ENCODE measurements around the gene ALG1L2. TPM values are rescaled to one million over a fixed set of nuclear protein-coding genes. Genes with fewer than 3 reads are reported as not detected.
"Not testable (repeated sequence)": the region's sequence is repeated elsewhere in the genome, so short reads cannot be mapped to it uniquely, and the experiment has no call there.

The ALG1L2 gene
- total RNA-seq, 1 donor from 2014 or later, result not detected

DNA sequence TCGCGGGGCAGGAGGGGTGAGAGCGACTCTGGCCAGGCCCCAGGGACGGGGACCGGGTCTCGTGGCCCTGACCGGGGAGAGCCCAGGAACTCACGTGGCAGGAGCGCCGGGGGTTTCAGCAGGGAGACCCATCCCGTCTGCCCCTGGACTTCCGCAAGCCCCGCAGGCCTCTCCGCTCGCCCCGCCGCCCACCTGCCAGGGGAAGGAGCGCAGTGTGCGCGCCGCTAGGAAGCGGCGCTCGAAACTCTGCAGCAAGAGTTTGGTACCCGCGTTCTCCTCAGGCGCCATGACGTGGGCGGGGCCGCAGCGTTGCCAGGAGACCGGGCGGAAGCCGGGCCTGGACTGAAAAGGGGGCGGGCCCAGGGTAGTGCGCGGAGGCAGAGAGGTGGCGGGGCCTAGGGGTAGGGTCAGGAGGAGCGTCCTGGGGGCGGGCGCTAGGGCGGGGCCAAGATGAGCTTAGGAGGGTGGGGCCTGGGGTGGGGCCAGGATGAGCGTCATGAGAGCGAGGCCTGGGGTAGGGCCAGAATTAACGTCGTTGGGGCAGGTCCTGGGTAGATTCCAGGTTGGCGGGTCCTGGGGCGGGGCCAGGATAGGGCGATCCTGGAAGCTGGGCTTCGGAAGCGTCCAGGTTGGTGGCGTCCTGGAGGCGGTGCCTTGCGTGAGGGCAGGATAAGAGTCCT is 29.7 kb downstream of the ALG1L2 start:
- Histone ChIP-seq H3K9me3 (no peaks in the 10 kb centered on the region), H3K4me3 (peak overlapping the region; percentile 52 to 88), H3K36me3 (peaks cover 0 to 3% of the 10 kb centered on the region in 2 donors), H3K27me3 (no peaks in the 10 kb centered on the region), H3K4me1 (peaks cover 18% of the 10 kb centered on the region), H3K27ac (peak overlapping the region; percentile 80)
- peak; percentile 99 to 100 for DNase-seq (ENCODE audit: extremely low spot score in 2 of 2)
- intact Hi-C loops (cut with DNase I), result no loop called here
- TF ChIP-seq POLR2AphosphoS5 (IDR thresholded peaks at IDR 0.05; ENCODE audit: insufficient read depth in 1 of 2, low read depth in 1 of 2) (peak in 1 of 2 donors; percentile 67), POLR2A (IDR thresholded peaks at IDR 0.05) (peak in 1 of 2 donors; percentile 54)
- TF ChIP-seq, protein P1, sequence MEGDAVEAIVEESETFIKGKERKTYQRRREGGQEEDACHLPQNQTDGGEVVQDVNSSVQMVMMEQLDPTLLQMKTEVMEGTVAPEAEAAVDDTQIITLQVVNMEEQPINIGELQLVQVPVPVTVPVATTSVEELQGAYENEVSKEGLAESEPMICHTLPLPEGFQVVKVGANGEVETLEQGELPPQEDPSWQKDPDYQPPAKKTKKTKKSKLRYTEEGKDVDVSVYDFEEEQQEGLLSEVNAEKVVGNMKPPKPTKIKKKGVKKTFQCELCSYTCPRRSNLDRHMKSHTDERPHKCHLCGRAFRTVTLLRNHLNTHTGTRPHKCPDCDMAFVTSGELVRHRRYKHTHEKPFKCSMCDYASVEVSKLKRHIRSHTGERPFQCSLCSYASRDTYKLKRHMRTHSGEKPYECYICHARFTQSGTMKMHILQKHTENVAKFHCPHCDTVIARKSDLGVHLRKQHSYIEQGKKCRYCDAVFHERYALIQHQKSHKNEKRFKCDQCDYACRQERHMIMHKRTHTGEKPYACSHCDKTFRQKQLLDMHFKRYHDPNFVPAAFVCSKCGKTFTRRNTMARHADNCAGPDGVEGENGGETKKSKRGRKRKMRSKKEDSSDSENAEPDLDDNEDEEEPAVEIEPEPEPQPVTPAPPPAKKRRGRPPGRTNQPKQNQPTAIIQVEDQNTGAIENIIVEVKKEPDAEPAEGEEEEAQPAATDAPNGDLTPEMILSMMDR (IDR thresholded peaks at IDR 0.05), result no peak

DNA sequence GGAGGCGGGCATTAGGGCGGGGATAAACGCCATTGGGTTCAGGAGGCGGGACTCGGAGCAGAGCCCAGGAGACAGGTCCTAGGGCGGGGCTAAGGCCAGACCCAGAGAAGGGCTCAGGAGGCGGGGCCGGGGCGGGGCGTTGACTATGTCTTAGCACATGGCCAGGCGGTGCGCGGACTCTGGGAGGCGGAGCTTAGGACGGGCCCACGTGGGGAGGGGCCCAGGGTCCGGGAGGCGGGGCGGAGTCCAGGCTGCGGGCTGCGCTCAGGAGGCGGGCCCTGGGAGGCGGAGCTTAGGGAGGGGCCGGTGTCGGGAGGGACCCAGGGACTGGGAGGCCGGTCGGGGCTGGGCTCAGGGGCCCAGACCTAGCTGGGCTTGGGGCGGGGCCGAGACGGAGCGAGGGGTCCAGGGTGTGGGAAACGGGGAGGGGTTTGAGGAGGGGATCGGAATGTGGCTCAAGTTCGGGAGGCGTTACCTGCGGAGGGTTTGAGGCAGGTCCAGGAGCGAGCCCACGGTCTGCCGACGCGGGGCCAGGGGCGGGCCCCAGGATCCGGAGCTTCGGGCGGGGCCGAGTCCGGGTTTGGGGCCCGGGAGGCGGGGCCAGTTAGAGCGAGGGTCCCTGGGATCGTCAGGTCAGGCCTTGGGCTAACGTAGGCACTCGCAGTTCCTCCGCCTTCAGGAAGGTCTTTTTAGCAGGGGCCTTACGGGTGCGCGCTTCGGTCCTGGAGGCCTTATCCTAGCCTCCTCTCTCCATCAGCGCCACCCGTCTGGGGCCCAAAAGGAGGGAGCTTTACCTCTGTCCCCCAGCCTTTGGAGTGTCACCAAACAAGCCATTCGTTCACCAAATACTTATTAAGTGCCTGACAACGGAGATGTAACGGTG is 30.5 kb downstream of the ALG1L2 start:
- DNase-seq (ENCODE audit: extremely low spot score in 2 of 2), result peak in 1 of 2 donors; percentile 98
- H3K27me3 ChIP-seq; intact Hi-C loops (cut with DNase I); H3K9me3 ChIP-seq; H3K36me3 ChIP-seq: not testable (repeated sequence)
- TF ChIP-seq POLR2A (IDR thresholded peaks at IDR 0.05) (peak in 1 of 2 donors; percentile 39), POLR2AphosphoS5 (IDR thresholded peaks at IDR 0.05; ENCODE audit: insufficient read depth in 1 of 2, low read depth in 1 of 2) (peak in 1 of 2 donors; percentile 61)
- Histone ChIP-seq H3K27ac (peak overlapping the region; percentile 91), H3K4me1 (peaks cover 18% of the 10 kb centered on the region), H3K4me3 (peak overlapping the region; percentile 62 to 88)

DNA sequence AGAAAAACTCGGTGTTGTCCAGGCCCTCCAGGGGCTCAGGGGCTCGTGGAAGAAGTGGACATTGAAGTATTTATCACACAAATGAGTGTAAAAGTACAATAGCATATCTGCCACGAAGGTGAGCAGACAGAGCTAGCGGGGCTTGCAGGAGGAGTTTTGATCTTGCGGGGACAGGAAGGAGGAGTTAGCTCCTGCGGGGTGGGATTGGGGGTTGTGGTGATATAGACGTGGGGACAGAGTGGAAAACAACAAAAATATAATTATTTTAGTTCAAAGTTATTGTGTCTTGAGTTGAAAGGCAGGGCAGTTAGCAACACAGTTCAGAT is 31.1 kb downstream of the ALG1L2 start:
- DNase-seq (ENCODE audit: extremely low spot score in 2 of 2); H3K36me3 ChIP-seq; intact Hi-C loops (cut with DNase I); H3K9me3 ChIP-seq; H3K27me3 ChIP-seq: not testable (repeated sequence)
- peaks cover 18% of the 10 kb centered on the region for H3K4me1 ChIP-seq
- peak overlapping the region; percentile 62 to 88 for H3K4me3 ChIP-seq
- H3K27ac ChIP-seq, result peak overlapping the region; percentile 91

DNA sequence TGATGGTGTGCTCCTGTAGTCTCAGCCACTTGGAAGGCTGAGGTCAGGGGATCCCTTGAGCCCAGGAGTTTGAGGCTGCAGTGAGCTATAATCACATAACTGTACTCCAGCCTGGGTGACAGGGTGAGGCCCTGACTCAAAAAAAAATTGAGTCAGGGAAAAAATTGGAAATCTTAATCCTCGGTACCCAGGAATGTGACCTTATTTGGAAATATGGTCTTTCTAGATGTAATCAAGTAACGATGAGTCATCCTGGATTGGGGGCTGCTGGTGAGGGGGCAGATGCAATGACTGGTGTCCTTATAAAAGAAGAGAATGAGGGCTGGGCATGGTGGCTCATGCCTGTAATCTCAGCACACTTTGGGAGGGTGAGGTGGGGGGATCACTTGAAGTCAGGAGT is 33.8 kb downstream of the ALG1L2 start:
- H3K9me3 ChIP-seq; H3K27me3 ChIP-seq; H3K27ac ChIP-seq; DNase-seq (ENCODE audit: extremely low spot score in 2 of 2); H3K4me3 ChIP-seq; H3K36me3 ChIP-seq; intact Hi-C loops (cut with DNase I): not testable (repeated sequence)
- peaks cover 13% of the 10 kb centered on the region for H3K4me1 ChIP-seq

DNA sequence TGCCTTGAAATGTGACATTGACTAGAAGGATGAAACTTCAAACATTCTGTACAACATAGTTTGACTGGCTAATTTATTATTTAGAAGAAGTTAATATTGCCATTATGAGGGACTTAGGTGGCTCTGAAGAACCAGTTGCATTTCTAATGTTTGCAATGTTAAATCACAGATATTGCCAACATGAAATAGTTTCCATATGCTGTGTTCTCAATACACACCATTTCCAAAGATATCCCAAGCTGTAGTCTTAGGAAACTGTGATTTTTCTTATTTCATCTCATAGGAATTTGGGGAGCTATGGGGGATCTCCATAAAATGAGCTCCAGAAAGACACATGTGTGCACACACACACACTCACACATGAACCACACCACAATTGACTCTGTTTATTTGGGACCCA is 36.3 kb downstream of the ALG1L2 start:
- Histone ChIP-seq H3K36me3 (no peaks in the 10 kb centered on the region), H3K27me3 (no peaks in the 10 kb centered on the region), H3K4me3 (no peak overlapping the region), H3K27ac (no peak overlapping the region), H3K4me1 (peaks cover under 1% of the 10 kb centered on the region), H3K9me3 (no peaks in the 10 kb centered on the region)
- no peak for TF ChIP-seq POLR2A (IDR thresholded peaks at IDR 0.05)
- TF ChIP-seq POLR2AphosphoS5 (IDR thresholded peaks at IDR 0.05; ENCODE audit: insufficient read depth in 1 of 2, low read depth in 1 of 2), result no peak
- TF ChIP-seq, protein P1 (IDR thresholded peaks at IDR 0.05), result no peak
- no peak for DNase-seq (ENCODE audit: extremely low spot score in 2 of 2)
- intact Hi-C loops (cut with DNase I), result no loop called here

DNA sequence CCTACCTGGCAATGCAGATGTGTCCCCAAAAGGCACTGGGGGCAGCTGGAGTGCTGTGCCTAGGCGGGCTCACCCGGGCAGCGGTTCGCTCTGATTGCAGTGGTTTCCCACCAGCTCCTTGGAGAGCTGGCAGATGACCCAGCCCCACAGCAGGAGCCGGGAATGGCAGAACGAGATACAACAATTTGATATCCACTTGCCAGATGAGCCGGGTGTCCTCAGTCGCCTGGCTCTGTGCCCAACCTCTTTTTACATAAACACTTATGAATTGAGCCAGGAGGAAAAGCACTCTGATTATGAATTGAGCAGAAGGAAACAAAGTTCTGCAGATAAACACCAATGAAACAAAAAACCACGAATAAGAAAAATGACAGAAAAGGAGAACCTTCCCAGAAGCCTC is 38.2 kb downstream of the ALG1L2 start:
- intact Hi-C loops (cut with DNase I); H3K4me3 ChIP-seq; H3K27me3 ChIP-seq; H3K36me3 ChIP-seq; DNase-seq (ENCODE audit: extremely low spot score in 2 of 2); H3K27ac ChIP-seq; H3K9me3 ChIP-seq; H3K4me1 ChIP-seq: not testable (repeated sequence)

DNA sequence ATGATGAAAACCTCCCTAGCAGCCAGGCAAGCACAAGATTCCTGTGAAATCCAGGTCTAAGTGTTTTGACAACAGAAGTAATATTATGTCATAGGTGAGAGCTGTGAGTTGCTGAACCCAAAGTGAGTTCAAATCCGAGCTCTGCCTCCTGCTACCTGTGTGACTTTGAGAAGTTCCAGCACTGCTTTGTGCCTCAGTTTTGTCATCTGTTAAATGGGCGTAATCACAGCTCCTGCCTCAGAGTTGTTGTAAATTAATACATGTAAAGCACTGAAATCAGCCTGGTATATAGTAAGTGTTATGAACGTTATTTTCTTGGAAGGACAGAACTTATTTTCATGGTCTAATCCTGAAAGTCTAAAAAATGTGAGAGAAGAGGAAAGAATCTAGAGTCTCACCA is 38.7 kb downstream of the ALG1L2 start:
- H3K27ac ChIP-seq; H3K4me1 ChIP-seq; intact Hi-C loops (cut with DNase I); H3K27me3 ChIP-seq; H3K4me3 ChIP-seq; H3K9me3 ChIP-seq; DNase-seq (ENCODE audit: extremely low spot score in 2 of 2); H3K36me3 ChIP-seq: not testable (repeated sequence)

DNA sequence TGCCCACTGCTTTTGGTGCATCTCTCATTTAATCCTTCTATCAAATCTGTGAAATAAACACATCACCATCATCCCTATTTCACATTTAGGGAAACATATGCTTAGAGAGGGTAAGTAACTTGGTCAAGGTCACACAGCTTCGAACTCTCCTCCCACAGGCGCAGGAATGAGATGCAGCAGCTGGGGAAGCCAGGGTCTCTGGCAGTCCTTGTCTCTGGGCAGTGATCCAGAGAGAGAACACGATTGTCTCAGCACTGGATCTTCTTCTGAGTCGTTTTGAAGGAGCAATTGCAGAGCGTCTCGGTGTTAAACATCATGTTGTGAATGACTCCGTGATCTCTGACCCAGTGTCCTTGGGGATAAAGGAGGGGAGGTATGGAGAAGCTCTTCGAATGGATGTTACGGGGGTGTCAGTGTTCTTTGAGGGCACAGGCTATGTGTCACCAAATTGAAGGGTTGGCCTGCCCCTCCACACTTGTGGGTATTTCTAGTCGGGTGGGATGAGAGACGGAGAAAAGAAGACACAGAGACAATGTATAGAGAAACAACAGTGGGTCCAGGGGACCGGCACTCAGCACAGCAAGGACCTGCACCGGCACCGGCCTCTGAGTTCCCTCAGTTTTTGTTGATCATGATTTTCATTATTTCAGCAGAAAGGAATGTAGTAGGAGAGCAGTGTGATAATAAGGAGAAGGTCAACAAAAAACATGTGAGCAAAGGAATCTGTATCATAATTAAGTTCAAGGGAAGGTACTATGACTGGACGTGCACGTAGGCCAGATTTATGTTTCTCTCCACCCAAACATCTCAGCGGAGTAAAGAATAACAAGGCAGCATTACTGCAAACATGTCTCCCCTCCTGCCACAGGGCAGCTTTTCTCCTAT is 41.5 kb downstream of the ALG1L2 start:
- DNase-seq (ENCODE audit: extremely low spot score in 2 of 2); H3K9me3 ChIP-seq; H3K27me3 ChIP-seq; intact Hi-C loops (cut with DNase I); H3K4me3 ChIP-seq; H3K36me3 ChIP-seq; H3K27ac ChIP-seq; H3K4me1 ChIP-seq: not testable (repeated sequence)

DNA sequence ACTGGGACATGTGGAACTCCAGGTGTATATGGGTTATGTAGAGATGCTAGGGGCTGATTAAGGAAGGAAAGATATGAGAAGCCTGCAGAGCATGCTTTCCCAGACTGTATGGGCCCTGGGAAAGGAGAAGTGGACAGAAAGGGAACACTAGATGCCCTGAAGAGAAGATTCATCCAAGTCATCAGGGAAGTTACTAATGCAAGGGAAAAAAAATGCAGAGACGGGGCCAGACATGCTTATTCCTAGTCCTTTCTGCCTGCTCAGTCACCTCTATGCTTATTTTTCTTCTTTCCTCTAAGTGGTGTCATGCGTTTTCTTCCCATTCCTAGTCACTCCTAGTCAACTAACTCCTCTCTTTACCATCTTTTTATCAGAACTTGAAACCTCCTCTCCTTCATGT is 43.8 kb downstream of the ALG1L2 start:
- H3K9me3 ChIP-seq; H3K36me3 ChIP-seq; intact Hi-C loops (cut with DNase I); H3K4me1 ChIP-seq; DNase-seq (ENCODE audit: extremely low spot score in 2 of 2); H3K27ac ChIP-seq; H3K4me3 ChIP-seq; H3K27me3 ChIP-seq: not testable (repeated sequence)

DNA sequence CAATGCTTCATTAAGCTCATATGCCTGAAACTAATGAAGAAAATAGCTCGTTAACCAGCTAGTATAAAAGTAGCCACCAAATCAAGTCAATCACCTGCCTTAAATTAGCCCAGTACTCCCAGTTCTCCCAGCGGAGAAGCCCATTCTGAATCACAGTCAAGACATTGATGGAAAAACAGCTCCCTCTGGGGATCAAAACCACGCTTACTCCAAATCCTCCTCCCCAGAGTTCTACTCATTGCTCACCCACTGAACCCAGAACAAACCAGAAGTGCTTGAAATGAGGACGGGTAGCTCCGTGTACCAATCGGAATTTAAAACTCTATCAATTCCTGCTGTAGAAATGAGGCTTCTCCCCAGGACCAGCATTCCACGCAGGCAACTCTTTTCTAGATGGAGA is 54.7 kb downstream of the ALG1L2 start:
- H3K4me3 ChIP-seq; H3K9me3 ChIP-seq; DNase-seq (ENCODE audit: extremely low spot score in 2 of 2); intact Hi-C loops (cut with DNase I); H3K27me3 ChIP-seq; H3K36me3 ChIP-seq; H3K27ac ChIP-seq; H3K4me1 ChIP-seq: not testable (repeated sequence)

Measured in vagina (tissue), 2 donors.